KOPT-K1 (cell line): Measurements from ENCODE around the gene MAGI3.

Experiments used
- H3K27ac ChIP-seq: fragments of 200-600 bp; sonication (generic); 2 replicates; pipeline ENCODE4 v1.5.1; 2016; ENCODE audit warnings: antibody characterized with exemption, mild to moderate bottlenecking, low read depth, low read length; ENCODE audit not compliant: poor library complexity, severe bottlenecking
- H3K36me3 ChIP-seq: fragments of 200-600 bp; sonication (generic); 2 replicates; pipeline ENCODE4 v1.5.1; 2017; ENCODE audit warnings: antibody characterized with exemption, mild to moderate bottlenecking, low read length, moderate library complexity; ENCODE audit not compliant: insufficient read depth
- H3K9me3 ChIP-seq: fragments of 200-600 bp; sonication (generic); 2 replicates; pipeline ENCODE4 v1.5.1; 2017; ENCODE audit warnings: antibody characterized with exemption, low read length, mild to moderate bottlenecking; ENCODE audit not compliant: insufficient read depth, poor library complexity, severe bottlenecking

The MAGI3 gene

DNA sequence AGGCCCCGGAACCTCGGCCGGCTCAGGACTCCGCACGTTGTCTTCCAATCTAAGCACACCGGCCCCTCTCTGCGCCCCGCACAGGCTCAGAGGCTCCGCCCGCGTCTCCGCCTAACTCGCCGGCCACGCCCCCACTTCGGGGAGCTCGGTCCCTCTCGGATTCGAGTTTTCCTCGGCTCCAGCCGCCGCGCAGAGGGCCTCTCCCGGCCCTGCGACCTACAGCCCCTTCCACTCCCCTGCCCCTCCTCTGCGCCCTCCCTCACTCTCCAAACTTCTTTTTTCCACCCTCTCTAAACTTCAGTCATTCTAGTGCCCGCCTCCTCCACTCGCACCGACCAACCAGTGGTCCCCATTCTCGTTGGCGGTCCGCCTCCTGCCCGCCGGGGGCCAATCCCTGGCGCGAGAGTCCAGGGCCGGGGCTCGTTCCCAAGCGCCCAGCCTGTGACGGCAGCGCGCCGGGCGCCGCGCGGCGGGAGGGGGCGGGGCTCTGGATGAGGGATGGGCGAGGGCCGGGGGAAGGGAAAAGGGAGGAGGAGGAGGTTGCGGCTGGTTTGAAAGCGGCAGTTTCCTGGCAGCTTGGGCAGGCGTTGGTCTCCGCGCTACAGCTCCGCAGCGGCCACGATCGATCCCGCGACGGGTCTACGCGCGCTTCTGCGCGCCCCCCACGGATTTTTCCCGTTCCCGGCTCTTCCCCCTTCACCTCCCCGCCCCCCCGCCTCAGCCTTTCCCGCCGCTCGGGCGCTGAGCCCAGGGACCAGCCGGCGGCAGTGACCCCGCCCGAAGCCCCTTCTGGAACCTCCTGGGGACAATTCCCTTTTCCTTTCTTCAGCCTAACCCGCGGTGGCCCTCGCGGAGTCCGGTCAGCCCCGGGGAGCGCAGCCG lies at the start of gene MAGI3:
Gene MAGI3, plus strand, starts transcription at position 563 of the 882 bp plus-strand sequence. CDS start 519 bp downstream, outside the sequence.
- Histone ChIP-seq H3K36me3 (no peaks in the 10 kb centered on the region), H3K27ac (peak within 1 kb of the TSS; percentile 49), H3K9me3 (peaks cover 7% of the 10 kb centered on the region)

GRCh38 chr1:113353580-113353979 lies 36.7 kb upstream of the MAGI3 start:
- no peaks in the 10 kb centered on the region for H3K9me3 ChIP-seq
- no peak overlapping the region for H3K27ac ChIP-seq
- no peaks in the 10 kb centered on the region for H3K36me3 ChIP-seq

GRCh38 chr1:113363935-113364334 lies 26.4 kb upstream of the MAGI3 start:
- H3K36me3 ChIP-seq, result no peaks in the 10 kb centered on the region
- no peak overlapping the region for H3K27ac ChIP-seq
- no peaks in the 10 kb centered on the region for H3K9me3 ChIP-seq

- Histone ChIP-seq H3K27ac (no peak overlapping the region), H3K9me3 (no peaks in the 10 kb centered on the region), H3K36me3 (no peaks in the 10 kb centered on the region)
Observed at GRCh38 chr1:113369040-113369439, 21.3 kb upstream of the MAGI3 start.

DNA sequence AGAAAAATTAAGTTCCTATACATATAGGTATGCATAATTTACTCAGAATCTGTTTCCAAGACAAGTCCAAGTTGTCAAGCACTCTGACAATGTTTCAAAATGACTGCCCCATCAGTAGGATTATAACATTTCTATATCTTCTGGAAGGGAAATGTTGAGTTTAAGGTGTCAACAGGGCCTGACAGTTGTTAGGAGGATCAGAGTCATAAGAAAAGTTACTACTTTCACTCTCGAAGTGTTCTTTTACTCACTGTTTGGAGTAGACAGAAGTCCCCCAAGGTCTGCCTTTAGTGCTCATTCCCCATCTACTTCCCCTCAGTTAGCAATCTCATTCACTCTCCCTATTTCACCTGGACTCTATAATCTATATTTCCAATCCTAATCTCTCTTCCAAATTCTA lies 20.6 kb upstream of the MAGI3 start:
- H3K27ac ChIP-seq, result no peak overlapping the region
- no peaks in the 10 kb centered on the region for H3K9me3 ChIP-seq
- no peaks in the 10 kb centered on the region for H3K36me3 ChIP-seq

GRCh38 chr1:113370868-113371267 lies 19.4 kb upstream of the MAGI3 start:
- Histone ChIP-seq H3K36me3 (no peaks in the 10 kb centered on the region), H3K27ac (no peak overlapping the region), H3K9me3 (no peaks in the 10 kb centered on the region)

- Histone ChIP-seq H3K36me3 (no peaks in the 10 kb centered on the region), H3K9me3 (no peaks in the 10 kb centered on the region), H3K27ac (no peak overlapping the region)
Observed at GRCh38 chr1:113372546-113372945, 17.8 kb upstream of the MAGI3 start.

DNA sequence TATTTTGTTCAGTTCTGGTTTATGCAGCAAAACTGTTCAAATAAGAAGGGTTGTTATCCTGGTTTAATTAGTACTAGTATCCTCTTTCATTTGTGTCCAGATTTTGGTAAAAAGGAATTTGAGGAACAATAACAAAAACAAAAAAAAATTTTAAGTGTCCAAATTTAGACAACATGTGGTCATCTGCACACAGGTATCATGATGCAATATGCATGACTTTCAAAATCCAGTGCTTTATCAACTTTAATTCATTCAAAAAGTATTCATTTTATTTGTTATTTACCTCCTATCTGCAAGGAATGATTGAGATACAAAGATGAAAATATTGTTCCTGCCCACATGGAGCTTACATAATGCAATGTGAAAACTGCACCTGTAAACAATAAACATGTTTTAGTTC lies 16.7 kb upstream of the MAGI3 start:
- Histone ChIP-seq H3K27ac (no peak overlapping the region), H3K36me3 (no peaks in the 10 kb centered on the region)

DNA sequence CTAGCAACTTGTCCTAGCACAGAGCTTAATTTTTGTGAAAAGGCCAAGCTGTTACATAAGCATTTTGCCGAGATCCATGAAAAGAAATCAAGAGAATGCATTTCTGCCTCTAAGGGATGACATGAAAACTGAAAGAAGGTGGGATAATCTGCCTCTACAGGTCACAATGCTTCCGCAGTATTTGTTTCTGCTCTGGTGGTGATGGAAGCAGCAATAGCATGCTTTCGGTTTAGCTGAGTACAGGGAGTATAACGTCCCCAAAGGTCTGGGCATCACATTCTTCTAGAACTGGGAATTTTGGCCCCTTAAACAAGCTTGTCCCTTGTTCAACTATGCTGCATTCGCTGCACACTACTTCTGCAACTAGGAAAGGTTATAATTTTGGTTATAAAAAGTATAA lies 14.4 kb upstream of the MAGI3 start:
- H3K27ac ChIP-seq, result no peak overlapping the region
- H3K36me3 ChIP-seq, result no peaks in the 10 kb centered on the region
- H3K9me3 ChIP-seq, result no peaks in the 10 kb centered on the region

More for the DNA sequence above, 16.7 kb upstream of the MAGI3 start:
- H3K9me3 ChIP-seq, result no peaks in the 10 kb centered on the region

DNA sequence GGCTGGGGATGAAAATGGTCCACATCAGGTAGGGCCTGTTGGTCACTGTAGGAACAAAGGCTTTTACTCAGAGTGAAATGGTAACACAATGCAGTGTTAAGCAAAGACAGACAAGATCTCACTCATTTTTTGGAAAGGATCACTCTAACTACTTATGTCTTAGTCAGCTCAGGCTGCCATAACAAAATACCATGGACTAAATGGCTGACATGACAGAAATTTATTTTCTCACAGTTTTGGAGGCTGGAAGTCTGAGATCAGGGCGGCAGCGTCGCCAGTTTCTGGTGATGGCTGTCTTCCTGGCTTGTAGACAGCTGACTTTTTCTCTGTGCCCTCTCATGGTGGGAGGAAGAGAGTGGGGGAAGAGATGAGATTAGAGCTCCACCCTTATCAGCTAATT lies 10.2 kb upstream of the MAGI3 start:
- no peak overlapping the region for H3K27ac ChIP-seq
- no peaks in the 10 kb centered on the region for H3K9me3 ChIP-seq
- H3K36me3 ChIP-seq, result no peaks in the 10 kb centered on the region

- Histone ChIP-seq H3K36me3 (no peaks in the 10 kb centered on the region), H3K27ac (no peak overlapping the region), H3K9me3 (peaks cover 7% of the 10 kb centered on the region)
Observed at GRCh38 chr1:113388017-113388620, 2.2 kb upstream of the MAGI3 start.

DNA sequence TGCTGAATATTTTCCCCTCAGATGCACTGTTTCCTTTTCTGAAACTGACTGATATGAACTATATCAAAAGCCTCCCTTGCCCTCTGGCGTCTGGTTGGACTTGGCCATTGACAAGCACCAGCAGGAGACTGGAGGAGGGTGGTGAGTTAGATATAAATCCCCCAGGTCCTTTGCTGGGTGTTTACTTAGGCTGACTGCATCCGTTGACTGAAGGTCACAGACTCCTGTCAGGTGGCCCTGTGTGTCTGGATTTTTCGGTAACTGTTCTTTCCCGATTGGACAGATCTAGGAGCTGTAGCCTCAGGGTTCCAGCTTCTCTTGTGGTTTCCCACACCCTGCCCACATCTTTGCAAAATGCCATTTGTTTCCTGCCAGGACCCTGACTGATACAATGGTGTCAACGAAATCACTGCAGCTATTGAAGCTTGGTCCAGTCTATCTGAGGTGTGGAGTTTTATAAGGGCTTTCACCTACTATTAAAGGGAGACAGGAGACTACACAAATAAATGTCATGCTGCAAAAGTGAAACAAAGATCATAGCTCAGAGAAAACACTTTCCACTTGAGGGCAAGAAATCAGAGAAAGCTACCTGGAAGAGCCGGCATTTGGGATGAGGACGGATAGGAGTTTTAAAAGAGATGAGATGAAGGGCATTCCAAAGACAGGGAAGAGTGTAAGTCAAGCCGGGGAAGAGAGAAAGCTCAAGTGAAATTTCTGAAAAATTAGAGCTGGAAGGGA lies 1.5 kb upstream of the MAGI3 start:
- peaks cover 7% of the 10 kb centered on the region for H3K9me3 ChIP-seq
- no peaks in the 10 kb centered on the region for H3K36me3 ChIP-seq
- no peak overlapping the region for H3K27ac ChIP-seq

DNA sequence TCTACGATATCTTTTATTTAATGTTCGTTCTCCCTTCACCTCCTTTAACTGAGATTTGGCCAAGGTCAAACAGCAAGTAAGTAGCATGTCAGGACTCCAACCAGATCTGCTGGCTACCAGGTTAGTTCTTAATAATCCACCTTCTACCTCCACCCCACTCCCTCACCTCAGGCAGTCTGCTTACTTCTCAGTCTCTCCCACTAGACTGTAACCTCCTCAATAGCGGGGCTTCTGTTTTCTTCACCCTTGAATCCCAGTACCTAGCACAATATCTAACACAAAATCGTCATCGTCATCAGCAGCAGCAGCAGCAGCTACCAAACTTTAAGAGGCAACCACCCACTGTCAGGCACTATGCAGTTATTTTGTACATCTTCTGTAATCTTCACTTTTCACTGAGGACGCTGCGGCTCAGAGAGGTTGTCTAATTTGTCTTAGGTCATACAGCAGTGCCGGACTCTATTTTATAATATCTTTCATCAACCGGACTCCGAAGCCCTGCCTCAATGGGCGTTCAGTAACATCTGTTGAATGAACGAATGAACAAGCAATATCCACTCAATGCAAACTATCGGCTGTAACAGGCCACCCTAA lies 859 bp upstream of the MAGI3 start:
- Histone ChIP-seq H3K9me3 (peaks cover 7% of the 10 kb centered on the region), H3K27ac (peak overlapping the region; percentile 49), H3K36me3 (no peaks in the 10 kb centered on the region)

DNA sequence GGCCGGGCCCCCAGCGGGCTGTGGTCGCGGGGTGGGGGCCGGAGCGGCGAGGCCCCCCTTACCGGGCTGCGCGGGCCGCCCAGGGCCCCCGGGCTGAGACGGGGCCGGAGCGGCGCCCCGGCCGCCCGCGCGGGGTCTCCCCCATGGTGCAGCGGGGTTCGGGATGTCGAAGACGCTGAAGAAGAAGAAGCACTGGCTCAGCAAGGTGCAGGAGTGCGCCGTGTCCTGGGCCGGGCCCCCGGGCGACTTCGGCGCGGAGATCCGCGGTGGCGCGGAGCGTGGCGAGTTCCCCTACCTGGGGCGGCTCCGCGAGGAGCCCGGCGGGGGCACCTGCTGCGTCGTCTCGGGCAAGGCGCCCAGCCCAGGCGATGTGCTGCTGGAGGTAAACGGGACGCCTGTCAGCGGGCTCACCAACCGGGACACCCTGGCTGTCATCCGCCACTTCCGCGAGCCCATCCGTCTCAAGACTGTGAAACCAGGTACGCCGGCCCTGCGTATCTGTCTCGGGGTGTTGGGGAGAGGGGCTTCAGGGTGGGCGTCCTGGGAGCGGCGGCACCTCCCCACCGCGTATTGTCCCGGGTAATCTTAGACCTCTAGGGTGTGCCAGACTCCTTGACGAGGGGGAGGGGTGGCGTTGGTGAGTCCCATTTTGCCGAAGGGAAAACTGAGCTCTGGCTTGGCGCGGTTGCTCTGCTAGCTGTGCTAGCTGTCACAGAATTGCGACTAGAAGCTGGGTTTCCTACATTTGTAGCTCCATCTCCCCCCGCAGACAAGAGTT lies 745 bp downstream of the MAGI3 start:
- H3K9me3 ChIP-seq, result peaks cover 7% of the 10 kb centered on the region
- H3K36me3 ChIP-seq, result no peaks in the 10 kb centered on the region
- peak overlapping the region; percentile 49 for H3K27ac ChIP-seq
